WTC11 (cell line): ENCODE results near the gene GFY. TPM values are rescaled to one million over a fixed set of nuclear protein-coding genes. Genes with fewer than 3 reads are reported as not detected.

Experiments
- ATAC-seq: fragments of 200-7000 bp; cut with Tn5 transposase; 2 replicates; pipeline ENCODE4 v1.10.0; 2021; ENCODE audit warnings: mild to moderate bottlenecking, moderate library complexity
- CTCF ChIA-PET: fragments of 300-600 bp; sonication (Branson Sonifier 250); formaldehyde crosslinking; loops from one replicate; lab custom pipeline; 2021; ENCODE audit warnings: antibody characterized with exemption; lab: Charles Lee
- POLR2A ChIA-PET: fragments of 350-600 bp; sonication (Branson Sonifier 250); formaldehyde crosslinking; loops from one replicate; lab custom pipeline; 2021; ENCODE audit warnings: antibody characterized with exemption; lab: Charles Lee
- DNase-seq: peaks from one replicate; pipeline ENCODE4 v3.0.0; 2021; ENCODE audit warnings: low spot score
- H3K27ac Mint-ChIP-seq: 2 replicates; pipeline ENCODE4 v1.8.0; 2021; ENCODE audit warnings: mixed read lengths
- H3K27me3 Mint-ChIP-seq: 2 replicates; pipeline ENCODE4 v1.8.0; 2021; ENCODE audit warnings: low read depth, mild to moderate bottlenecking, moderate library complexity, mixed read lengths
- H3K36me3 Mint-ChIP-seq: 2 replicates; pipeline ENCODE4 v1.8.0; 2021; ENCODE audit warnings: mixed read lengths
- H3K4me1 Mint-ChIP-seq: 2 replicates; pipeline ENCODE4 v1.8.0; 2022; ENCODE audit warnings: mixed read lengths
- H3K4me3 Mint-ChIP-seq: 2 replicates; pipeline ENCODE4 v1.8.0; 2021; ENCODE audit warnings: mild to moderate bottlenecking, moderate library complexity, mixed read lengths
- H3K9me3 Mint-ChIP-seq: 2 replicates; pipeline ENCODE4 v1.8.0; 2021; ENCODE audit warnings: mixed read lengths
- ARID4B ChIP-seq: sonication (generic); formaldehyde crosslinking; IDR thresholded peaks from 2 replicates; pipeline ENCODE4 v1.8.0; 2023; ENCODE audit warnings: missing genetic modification reagents, mild to moderate bottlenecking, borderline replicate concordance
- CREB1 ChIP-seq: sonication (generic); formaldehyde crosslinking; IDR thresholded peaks from 2 replicates; pipeline ENCODE4 v1.8.0; 2023; ENCODE audit warnings: mild to moderate bottlenecking, missing genetic modification reagents
- E2F5 ChIP-seq: sonication (generic); formaldehyde crosslinking; IDR thresholded peaks from 2 replicates; pipeline ENCODE4 v1.8.1; 2022; ENCODE audit warnings: mild to moderate bottlenecking, moderate library complexity, missing genetic modification reagents
- FOXP1 ChIP-seq: sonication (generic); formaldehyde crosslinking; IDR thresholded peaks from 2 replicates; pipeline ENCODE4 v1.8.0; 2022; ENCODE audit warnings: missing genetic modification reagents, mild to moderate bottlenecking, moderate library complexity, borderline replicate concordance
- FOXP4 ChIP-seq: sonication (generic); formaldehyde crosslinking; IDR thresholded peaks from 2 replicates; pipeline ENCODE4 v1.8.0; 2022; ENCODE audit warnings: mild to moderate bottlenecking, missing genetic modification reagents
- GTF2I ChIP-seq: fragments of 250-450 bp; sonication (Bioruptor Pico); conservative IDR thresholded peaks from 2 replicates; pipeline ENCODE4 v1.4.0; 2021; ENCODE audit warnings: mild to moderate bottlenecking
- HMGXB4 ChIP-seq: sonication (generic); formaldehyde crosslinking; IDR thresholded peaks from 2 replicates; pipeline ENCODE4 v1.8.1; 2023; ENCODE audit warnings: mild to moderate bottlenecking, moderate library complexity, missing genetic modification reagents
- IRF2 ChIP-seq: sonication (generic); formaldehyde crosslinking; IDR thresholded peaks from 2 replicates; pipeline ENCODE4 v1.8.0; 2022; ENCODE audit warnings: low read depth, missing genetic modification reagents, borderline replicate concordance
- PREB ChIP-seq: sonication (generic); formaldehyde crosslinking; IDR thresholded peaks from 2 replicates; pipeline ENCODE4 v1.8.1; 2022; ENCODE audit warnings: mild to moderate bottlenecking, missing genetic modification reagents, moderate library complexity, borderline replicate concordance
- SMAD3 ChIP-seq: sonication (generic); formaldehyde crosslinking; IDR thresholded peaks from 2 replicates; pipeline ENCODE4 v1.8.0; 2022; ENCODE audit warnings: missing genetic modification reagents, mild to moderate bottlenecking, borderline replicate concordance
- ZNF138 ChIP-seq: sonication (generic); formaldehyde crosslinking; conservative IDR thresholded peaks from 2 replicates; pipeline ENCODE4 v1.8.1; 2022; ENCODE audit warnings: mild to moderate bottlenecking, moderate library complexity, missing genetic modification reagents
- ZNF263 ChIP-seq: sonication (generic); formaldehyde crosslinking; IDR thresholded peaks from 2 replicates; pipeline ENCODE4 v1.8.1; 2022; ENCODE audit warnings: low read depth, mild to moderate bottlenecking, moderate library complexity, missing genetic modification reagents
- ZNF671 ChIP-seq: fragments of 250-450 bp; sonication (Bioruptor Pico); IDR thresholded peaks from 2 replicates; pipeline ENCODE4 v1.8.0; 2021; ENCODE audit warnings: mild to moderate bottlenecking
- ZSCAN18 ChIP-seq: fragments of 250-450 bp; sonication (Bioruptor Pico); IDR thresholded peaks from 2 replicates; pipeline ENCODE4 v2.1.2; 2022; ENCODE audit warnings: mild to moderate bottlenecking, moderate library complexity
- total RNA-seq: library from RNA; stranded (reverse); gene quantifications from 3 replicates; pipeline ENCODE4 v1.2.3, GENCODE V29; 2021

GFY gene
- total RNA-seq, 1 experiment from 2014 or later: 0.87 TPM

- ChIA-PET POLR2A (no interaction called here), CTCF (interaction anchor here (0.9 to 1.7 kb wide), 2 partner anchors 11 to 82 kb away, joined by 3 to 5 read pairs; no protein-coding TSS in a partner anchor)
- no peak for DNase-seq
- no peak overlapping the region for H3K4me3 Mint-ChIP-seq
- TF ChIP-seq IRF2 (CRISPR knock-in tag) (no peak), CREB1 (CRISPR knock-in tag) (no peak), ZSCAN18 (no peak), ZNF263 (CRISPR knock-in tag) (no peak), HMGXB4 (CRISPR knock-in tag) (no peak), FOXP1 (CRISPR knock-in tag) (no peak), FOXP4 (CRISPR knock-in tag) (no peak), GTF2I (CRISPR knock-in tag) (no peak), ZNF671 (CRISPR knock-in tag) (no peak), SMAD3 (CRISPR knock-in tag) (no peak), ARID4B (CRISPR knock-in tag) (no peak), ZNF138 (no peak), E2F5 (CRISPR knock-in tag) (no peak), PREB (CRISPR knock-in tag) (no peak)
- H3K27me3 Mint-ChIP-seq: no peaks in the 10 kb centered on the region
- ATAC-seq: no peak
- H3K9me3 Mint-ChIP-seq: no peaks in the 10 kb centered on the region
- H3K4me1 Mint-ChIP-seq: peaks cover 7% of the 10 kb centered on the region
- peaks cover 6% of the 10 kb centered on the region for H3K36me3 Mint-ChIP-seq
- H3K27ac Mint-ChIP-seq: no peak overlapping the region
These were observed 40.2 kb downstream of the GFY start for GRCh38 chr19:49465371-49465770.
